Trophoblast cell (in vitro differentiated cells and primary cell): Measurements from ENCODE around the gene ZCCHC12.

ENCODE experiments used
- DNase-seq, 2 donors: peaks; one replicate each; pipeline ENCODE4 v3.0.0-alpha.2; 2016
- H2AFZ ChIP-seq: 2 replicates; pipeline ENCODE4 v1.6.1; 2013; ENCODE audit warnings: low read length, moderate library complexity, mild to moderate bottlenecking; ENCODE audit not compliant: insufficient read depth, poor library complexity
- H2AK5ac ChIP-seq: 2 replicates; pipeline ENCODE4 v1.6.1; 2013; ENCODE audit warnings: mild to moderate bottlenecking, low read length
- H2BK120ac ChIP-seq: 2 replicates; pipeline ENCODE4 v1.6.1; 2013; ENCODE audit warnings: low read length, mild to moderate bottlenecking, moderate library complexity; ENCODE audit not compliant: insufficient read depth, poor library complexity
- H2BK12ac ChIP-seq: 2 replicates; pipeline ENCODE4 v1.6.1; 2013; ENCODE audit warnings: mild to moderate bottlenecking, low read length, moderate library complexity
- H2BK5ac ChIP-seq: 2 replicates; pipeline ENCODE4 v1.6.1; 2013; ENCODE audit warnings: low read length, low read depth, moderate library complexity, mild to moderate bottlenecking; ENCODE audit not compliant: poor library complexity
- H3K14ac ChIP-seq: 2 replicates; pipeline ENCODE4 v1.6.1; 2013; ENCODE audit warnings: mild to moderate bottlenecking, low read length
- H3K18ac ChIP-seq: 2 replicates; pipeline ENCODE4 v1.6.1; 2013; ENCODE audit warnings: mild to moderate bottlenecking, low read length
- H3K23ac ChIP-seq: 2 replicates; pipeline ENCODE4 v1.6.1; 2013; ENCODE audit warnings: low read length
- H3K27ac ChIP-seq: 2 replicates; pipeline ENCODE4 v1.5.1; 2013; ENCODE audit warnings: low read depth, mild to moderate bottlenecking, inconsistent platforms, low read length, moderate library complexity
- H3K27me3 ChIP-seq: 2 replicates; pipeline ENCODE4 v1.6.1; 2013; ENCODE audit warnings: inconsistent platforms, mild to moderate bottlenecking, low read length, moderate library complexity; ENCODE audit not compliant: insufficient read depth
- H3K36me3 ChIP-seq, 2 experiments: 1 replicate in 1 of 2; 2 replicates in 1 of 2; pipeline ENCODE4 v1.6.1; 2013; ENCODE audit warnings: low read length in 2 of 2, mild to moderate bottlenecking in 2 of 2, moderate library complexity in 1 of 2; ENCODE audit not compliant: insufficient read depth in 2 of 2, control insufficient read depth in 1 of 2
- H3K4ac ChIP-seq: 2 replicates; pipeline ENCODE4 v1.6.1; 2013; ENCODE audit warnings: low read depth, mild to moderate bottlenecking, low read length, moderate library complexity
- H3K4me1 ChIP-seq, 2 experiments: 1 replicate in 1 of 2; 2 replicates in 1 of 2; pipeline ENCODE4 v1.6.1; 2013; ENCODE audit warnings: low read length in 2 of 2, mild to moderate bottlenecking in 2 of 2, moderate library complexity in 1 of 2; ENCODE audit not compliant: insufficient read depth in 2 of 2, control insufficient read depth in 1 of 2
- H3K4me2 ChIP-seq: 2 replicates; pipeline ENCODE4 v1.6.1; 2013; ENCODE audit warnings: inconsistent platforms, mild to moderate bottlenecking, low read length, moderate library complexity
- H3K4me3 ChIP-seq: 2 replicates; pipeline ENCODE4 v1.5.1; 2013; ENCODE audit warnings: mild to moderate bottlenecking, low read depth, low read length, inconsistent platforms
- H3K79me1 ChIP-seq: one replicate; pipeline ENCODE4 v1.6.1; 2013; ENCODE audit warnings: low read length
- H3K79me2 ChIP-seq: 2 replicates; pipeline ENCODE4 v1.6.1; 2013; ENCODE audit warnings: low read length, mild to moderate bottlenecking; ENCODE audit not compliant: control insufficient read depth, insufficient read depth, poor library complexity
- H3K9ac ChIP-seq: 2 replicates; pipeline ENCODE4 v1.6.1; 2013; ENCODE audit warnings: mild to moderate bottlenecking, low read length
- H3K9me3 ChIP-seq: 2 replicates; pipeline ENCODE4 v1.6.1; 2013; ENCODE audit warnings: low read depth, mild to moderate bottlenecking, control low read depth, inconsistent platforms, low read length; ENCODE audit not compliant: insufficient read depth
- H4K12ac ChIP-seq: 2 replicates; pipeline ENCODE4 v1.6.1; 2013; ENCODE audit warnings: low read depth, mild to moderate bottlenecking, low read length, moderate library complexity
- H4K8ac ChIP-seq: 2 replicates; pipeline ENCODE4 v1.6.1; 2013; ENCODE audit warnings: low read depth, mild to moderate bottlenecking, low read length, moderate library complexity
- H4K91ac ChIP-seq: one replicate; pipeline ENCODE4 v1.6.1; 2013; ENCODE audit warnings: low read depth, mild to moderate bottlenecking, low read length, moderate library complexity
- WGBS: extraction: QIAGEN DNeasy Blood & Tissue Kit; methylation state at CpG from one replicate; pipeline ENCODE4 v1.1.7; 2013; ENCODE audit warnings: missing lambda C conversion rate; ENCODE audit not compliant: insufficient read length, insufficient coverage; ENCODE audit errors: extremely low coverage; 5-methylcytosine and 5-hydroxymethylcytosine counted together

ZCCHC12 gene

DNA sequence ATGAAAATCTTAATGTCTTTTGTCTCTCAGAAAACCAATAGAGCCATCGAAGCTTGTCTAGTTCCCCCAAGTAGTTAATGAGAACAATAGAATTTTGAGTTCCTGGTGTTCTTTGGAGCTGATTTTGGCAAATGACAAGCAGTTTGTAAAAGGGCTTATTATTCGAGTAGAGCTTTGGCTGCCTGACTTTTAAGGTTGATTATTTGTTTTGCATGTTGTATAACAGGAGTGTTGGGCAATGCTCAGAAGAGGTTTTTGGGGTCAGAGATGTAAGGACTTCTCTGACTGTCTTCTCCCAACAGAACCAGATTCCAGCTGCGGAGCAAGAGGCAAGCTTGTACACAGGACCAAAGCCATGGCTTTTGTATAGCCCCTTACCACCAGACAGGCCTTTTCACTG is 30.0 kb downstream of the ZCCHC12 start:
- Histone ChIP-seq H3K27me3 (no peaks in the 10 kb centered on the region), H3K4ac (no peak overlapping the region), H4K8ac (no peak overlapping the region), H3K4me3 (no peak overlapping the region), H3K79me1 (no peaks in the 10 kb centered on the region), H2BK12ac (no peak overlapping the region), H4K91ac (no peak overlapping the region), H2AK5ac (no peak overlapping the region), H3K79me2 (no peaks in the 10 kb centered on the region), H2AFZ (no peak overlapping the region), H3K27ac (no peak overlapping the region), H3K9ac (no peak overlapping the region), H3K14ac (no peak overlapping the region), H2BK120ac (no peak overlapping the region), H3K9me3 (no peaks in the 10 kb centered on the region), H2BK5ac (no peak overlapping the region), H3K23ac (no peak overlapping the region), H4K12ac (no peak overlapping the region), H3K4me1 (no peaks in the 10 kb centered on the region), H3K4me2 (no peak overlapping the region), H3K18ac (no peak overlapping the region), H3K36me3 (no peaks in the 10 kb centered on the region)
- WGBS = no CpG with 5 or more reads among the region's 3 CpGs
- no peak for DNase-seq

GRCh38 chrX:118855681-118856310 is 32.2 kb downstream of the ZCCHC12 start:
- Histone ChIP-seq H4K12ac (no peak overlapping the region), H3K23ac (no peak overlapping the region), H3K27ac (no peak overlapping the region), H3K36me3 (no peaks in the 10 kb centered on the region), H4K8ac (no peak overlapping the region), H3K18ac (no peak overlapping the region), H4K91ac (no peak overlapping the region), H2BK12ac (no peak overlapping the region), H2BK5ac (no peak overlapping the region), H3K79me1 (no peaks in the 10 kb centered on the region), H3K4me3 (no peak overlapping the region), H3K79me2 (no peaks in the 10 kb centered on the region), H3K4me2 (no peak overlapping the region), H2AFZ (no peak overlapping the region), H3K4me1 (no peaks in the 10 kb centered on the region), H2BK120ac (no peak overlapping the region), H3K4ac (no peak overlapping the region), H3K27me3 (no peaks in the 10 kb centered on the region), H3K9ac (no peak overlapping the region), H3K14ac (no peak overlapping the region), H2AK5ac (no peak overlapping the region), H3K9me3 (no peaks in the 10 kb centered on the region)
- no peak for DNase-seq
- no CpG with 5 or more reads among the region's 3 CpGs for WGBS

- no peaks in the 10 kb centered on the region for H3K4me1 ChIP-seq
- no peak overlapping the region for H3K4ac ChIP-seq
- no peak overlapping the region for H3K18ac ChIP-seq
- no peak overlapping the region for H3K27ac ChIP-seq
- H4K8ac ChIP-seq = no peak overlapping the region
- H3K79me1 ChIP-seq = no peaks in the 10 kb centered on the region
- no peaks in the 10 kb centered on the region for H3K36me3 ChIP-seq
- H3K9me3 ChIP-seq = no peaks in the 10 kb centered on the region
- WGBS = no CpG with 5 or more reads among the region's 3 CpGs
- no peak overlapping the region for H3K14ac ChIP-seq
- H3K23ac ChIP-seq = no peak overlapping the region
- no peak overlapping the region for H3K4me2 ChIP-seq
- H3K27me3 ChIP-seq = no peaks in the 10 kb centered on the region
- H2AFZ ChIP-seq = no peak overlapping the region
- H2BK120ac ChIP-seq = no peak overlapping the region
- no peak overlapping the region for H2BK12ac ChIP-seq
- H4K91ac ChIP-seq = no peak overlapping the region
- no peak overlapping the region for H3K9ac ChIP-seq
- no peak overlapping the region for H2BK5ac ChIP-seq
- H2AK5ac ChIP-seq = no peak overlapping the region
- no peak overlapping the region for H4K12ac ChIP-seq
- DNase-seq = no peak
- no peaks in the 10 kb centered on the region for H3K79me2 ChIP-seq
- H3K4me3 ChIP-seq = no peak overlapping the region
Observed at GRCh38 chrX:118857006-118857405, 33.4 kb downstream of the ZCCHC12 start.

GRCh38 chrX:118861338-118861737 is 37.7 kb downstream of the ZCCHC12 start:
- no peak overlapping the region for H3K9ac ChIP-seq

More at GRCh38 chrX:118861338-118861737, 37.7 kb downstream of the ZCCHC12 start:
- H2BK120ac ChIP-seq = no peak overlapping the region
- H3K18ac ChIP-seq = no peak overlapping the region
- H3K14ac ChIP-seq = no peak overlapping the region
- H3K79me1 ChIP-seq = no peaks in the 10 kb centered on the region
- H3K27ac ChIP-seq = no peak overlapping the region
- H3K23ac ChIP-seq = no peak overlapping the region
- H2AK5ac ChIP-seq = no peak overlapping the region
- H3K79me2 ChIP-seq = no peaks in the 10 kb centered on the region
- no peaks in the 10 kb centered on the region for H3K27me3 ChIP-seq
- H4K91ac ChIP-seq = no peak overlapping the region
- no peak overlapping the region for H3K4ac ChIP-seq
- no peaks in the 10 kb centered on the region for H3K4me1 ChIP-seq
- H3K4me3 ChIP-seq = no peak overlapping the region
- H4K12ac ChIP-seq = no peak overlapping the region
- H4K8ac ChIP-seq = no peak overlapping the region
- H3K4me2 ChIP-seq = no peak overlapping the region
- H3K9me3 ChIP-seq = no peaks in the 10 kb centered on the region
- DNase-seq = no peak
- H2BK12ac ChIP-seq = no peak overlapping the region
- H3K36me3 ChIP-seq = no peaks in the 10 kb centered on the region
- no peak overlapping the region for H2AFZ ChIP-seq
- no peak overlapping the region for H2BK5ac ChIP-seq
- WGBS = no CpG with 5 or more reads among the region's 2 CpGs
